H4 (cell line): Measurements from ENCODE around the gene SLC25A6. TPM values are rescaled to one million over a fixed set of nuclear protein-coding genes. Genes with fewer than 3 reads are reported as not detected.
"Not testable (repeated sequence)": the region's sequence is repeated elsewhere in the genome, so short reads cannot be mapped to it uniquely, and the experiment has no call there.

Source experiments
- DNase-seq: peaks from one replicate; pipeline ENCODE4 v3.0.0-alpha.2; 2015; ENCODE audit warnings: low spot score
- total RNA-seq: library from RNA; depleted of rRNA; stranded (reverse); fragments of >200 nt; shearing (Covaris generic); gene quantifications from 2 replicates; pipeline ENCODE4 v1.2.3, GENCODE V29; 2014; rRNA removed

SLC25A6 gene
- total RNA-seq, 1 experiment from 2014 or later, result 252 TPM

- no peak for DNase-seq
Observed at GRCh38 chrX:1354036-1355019, 37.6 kb downstream of the SLC25A6 start.

DNA sequence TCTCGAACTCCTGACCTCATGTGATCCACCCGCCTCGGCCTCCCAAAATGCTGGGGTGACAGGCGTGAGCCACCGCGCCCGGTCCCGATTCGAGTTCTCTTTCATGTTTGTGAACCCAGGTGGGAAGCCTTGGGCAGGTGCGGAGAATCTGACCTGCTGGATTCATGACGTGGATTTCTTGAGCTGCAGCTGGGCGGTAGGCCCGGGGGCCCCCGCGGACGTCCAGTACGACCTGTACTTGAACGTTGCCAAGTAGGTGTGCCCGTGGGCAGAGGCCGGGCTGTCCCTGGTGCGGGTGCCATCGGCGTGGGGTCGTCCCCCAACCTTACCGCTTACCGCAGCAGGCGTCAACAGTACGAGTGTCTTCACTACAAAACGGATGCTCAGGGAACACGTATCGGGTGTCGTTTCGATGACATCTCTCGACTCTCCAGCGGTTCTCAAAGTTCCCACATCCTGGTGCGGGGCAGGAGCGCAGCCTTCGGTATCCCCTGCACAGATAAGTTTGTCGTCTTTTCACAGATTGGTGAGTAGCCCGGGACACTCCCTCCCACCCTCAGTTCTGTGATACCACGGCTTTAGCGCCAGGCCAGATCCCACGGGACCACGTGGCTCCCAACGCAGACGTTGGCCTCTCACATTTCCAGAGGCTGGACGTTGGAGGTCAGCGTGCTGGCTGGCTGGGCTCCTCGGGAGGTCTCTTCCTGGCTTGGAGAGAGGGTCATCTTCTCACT, 39.8 kb downstream of the SLC25A6 start:
- no peak for DNase-seq

- DNase-seq, result not testable (repeated sequence)
Observed at GRCh38 chrX:1349606-1350005, 42.3 kb downstream of the SLC25A6 start.

GRCh38 chrX:1341545-1342184, 50.2 kb downstream of the SLC25A6 start:
- DNase-seq, result no peak

- DNase-seq, result no peak
Observed at GRCh38 chrX:1336948-1337779, 54.7 kb downstream of the SLC25A6 start.

DNA sequence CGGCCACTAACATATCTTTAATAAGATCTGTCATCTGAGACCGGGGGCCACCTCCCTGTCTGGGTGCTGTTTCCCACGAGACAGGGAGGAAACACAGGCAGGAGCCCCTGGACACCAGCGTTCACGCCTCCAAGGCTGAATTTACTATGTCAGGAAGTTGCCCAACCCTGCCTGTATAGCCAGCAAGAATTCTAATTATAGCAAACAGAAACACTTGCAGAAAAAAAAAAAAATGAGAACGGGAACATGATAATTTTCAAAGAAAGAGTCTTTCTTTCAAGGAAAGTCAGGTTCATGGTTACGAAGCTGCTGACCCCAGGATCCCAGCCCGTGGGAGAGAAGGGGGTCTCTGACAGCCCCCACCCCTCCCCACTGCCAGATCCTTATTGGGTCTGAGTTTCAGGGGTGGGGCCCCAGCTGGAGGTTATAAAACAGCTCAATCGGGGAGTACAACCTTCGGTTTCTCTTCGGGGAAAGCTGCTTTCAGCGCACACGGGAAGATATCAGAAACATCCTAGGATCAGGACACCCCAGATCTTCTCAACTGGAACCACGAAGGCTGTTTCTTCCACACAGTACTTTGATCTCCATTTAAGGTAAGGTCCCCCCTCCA, 55.5 kb downstream of the SLC25A6 start, which contains the start of gene IL3RA:
Gene IL3RA (plus strand): TSS at position 455 of the 613 bp plus-strand sequence. CDS start 4,981 bp downstream, outside the sequence.
- DNase-seq, result peak; percentile 61

Other genes with a start within 250 kb of the SLC25A6 start
- gene CRLF2, start 179.5 kb downstream of the SLC25A6 start, total RNA-seq, result not detected in 2 replicates
- gene CSF2RA, start 123.3 kb downstream of the SLC25A6 start, total RNA-seq, result 0.06 and 0.21 TPM in 2 replicates
- 0.72 and 1.1 TPM in 2 replicates for gene IL3RA, start 55.3 kb downstream of the SLC25A6 start, total RNA-seq
- 0.72 and 5.0 TPM in 2 replicates for gene ASMTL, start 60.8 kb upstream of the SLC25A6 start, total RNA-seq
- 0.25 TPM in 1 of 2 replicates, not detected in the other for gene P2RY8, start 145.1 kb upstream of the SLC25A6 start, total RNA-seq
- 12.7 and 13.5 TPM in 2 replicates for gene AKAP17A, start 199.5 kb upstream of the SLC25A6 start, total RNA-seq
- gene ASMT, start 222.9 kb upstream of the SLC25A6 start, total RNA-seq, result not detected in 2 replicates